Activated CD8-positive, alpha-beta memory T cell treated with anti-CD3 and anti-CD28 coated beads for 1 hour (primary cell): Measurements from ENCODE around the gene SWAP70.

Source experiments
- DNase-seq, 2 donors: peaks; one replicate each; pipeline ENCODE4 v3.0.0-alpha.2; 2020; ENCODE audit warnings: low read depth in 1 of 2; ENCODE audit errors: extremely low read depth in 1 of 2

SWAP70 gene

DNA sequence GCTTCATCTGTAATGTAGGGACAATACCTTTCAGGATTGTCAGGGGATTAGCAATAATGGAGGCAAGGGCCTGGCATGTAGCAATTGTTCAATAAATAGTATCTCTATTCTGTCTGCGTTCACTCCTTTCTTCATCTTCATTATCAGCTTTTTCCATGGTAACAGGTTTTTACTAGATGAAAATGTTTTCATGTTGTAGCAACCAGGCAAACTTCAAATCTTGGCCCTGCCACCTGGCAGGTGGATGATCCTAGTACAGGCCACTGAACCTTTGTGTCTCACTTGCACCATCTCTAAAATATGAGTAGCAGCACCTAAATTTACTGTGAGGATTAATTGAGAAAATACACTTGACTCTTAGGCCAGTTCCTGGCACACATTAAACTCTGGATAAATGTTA, 83.4 kb downstream of the SWAP70 start:
- no peak for DNase-seq

DNA sequence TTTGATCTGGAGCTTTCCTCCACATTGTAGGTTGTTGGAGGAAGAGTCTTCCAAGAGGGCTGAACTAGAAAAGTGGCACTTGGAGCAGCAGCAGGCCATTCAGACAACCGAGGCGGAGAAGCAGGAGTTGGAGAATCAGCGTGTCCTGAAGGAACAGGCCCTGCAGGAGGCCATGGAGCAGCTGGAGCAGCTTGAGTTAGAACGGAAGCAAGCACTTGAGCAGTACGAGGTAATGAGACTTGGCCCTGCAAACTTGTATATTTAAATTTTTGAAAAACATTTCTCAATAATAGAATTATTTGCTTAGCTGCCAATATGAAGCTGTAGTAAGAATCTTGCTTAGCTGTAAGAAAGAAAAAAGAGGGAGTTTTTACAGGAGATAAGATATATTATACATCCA, 84.0 kb downstream of the SWAP70 start:
- DNase-seq: no peak

DNA sequence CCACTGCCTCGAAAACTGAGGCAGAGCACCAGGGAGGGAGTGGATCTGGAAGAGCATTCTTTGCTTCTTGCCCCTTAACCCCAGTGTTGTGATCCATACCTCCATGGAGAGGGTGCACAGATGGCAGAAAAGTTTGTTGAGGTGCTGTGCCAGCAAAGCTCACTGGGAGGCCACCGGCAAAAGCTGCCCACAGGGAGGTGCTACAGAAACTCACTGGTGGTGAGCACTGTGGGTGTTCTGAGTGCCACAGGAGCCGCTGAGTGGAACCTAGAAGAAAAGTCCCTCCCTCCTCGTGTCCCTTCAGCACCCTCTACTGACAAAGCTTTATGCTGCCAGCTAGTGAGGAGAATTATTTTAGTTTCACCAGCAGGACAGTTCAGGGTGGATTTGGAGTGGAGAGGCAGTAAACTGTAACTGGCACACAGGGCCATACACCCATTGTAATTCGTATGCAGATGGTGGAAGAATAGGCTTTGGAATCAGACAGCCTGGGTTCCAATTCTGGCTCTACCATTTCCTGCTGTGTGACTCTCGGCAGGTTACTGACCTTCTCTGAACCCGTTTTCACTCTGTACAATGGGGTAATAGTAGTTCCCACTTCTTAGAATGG, 84.6 kb downstream of the SWAP70 start:
- DNase-seq: no peak

DNA sequence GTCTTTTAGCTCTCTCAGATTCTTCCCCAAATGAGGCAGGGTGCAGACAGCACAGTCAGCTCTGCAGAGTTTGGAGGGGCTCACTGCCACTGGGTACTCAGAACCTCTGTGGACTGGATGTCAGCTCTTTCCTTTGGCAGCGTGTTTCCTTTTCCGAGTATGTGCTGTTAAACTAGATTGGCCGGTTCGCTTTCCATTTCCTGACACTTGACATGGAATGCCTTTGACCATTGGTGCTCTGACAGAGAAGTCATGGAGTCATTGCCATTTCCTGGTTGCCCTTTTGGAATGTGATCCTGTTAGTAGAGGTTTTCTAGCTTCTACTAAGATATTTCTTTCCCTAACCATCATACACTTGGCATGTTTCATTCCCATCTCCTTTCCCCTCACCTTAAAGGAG, 86.7 kb downstream of the SWAP70 start:
- no peak for DNase-seq

DNA sequence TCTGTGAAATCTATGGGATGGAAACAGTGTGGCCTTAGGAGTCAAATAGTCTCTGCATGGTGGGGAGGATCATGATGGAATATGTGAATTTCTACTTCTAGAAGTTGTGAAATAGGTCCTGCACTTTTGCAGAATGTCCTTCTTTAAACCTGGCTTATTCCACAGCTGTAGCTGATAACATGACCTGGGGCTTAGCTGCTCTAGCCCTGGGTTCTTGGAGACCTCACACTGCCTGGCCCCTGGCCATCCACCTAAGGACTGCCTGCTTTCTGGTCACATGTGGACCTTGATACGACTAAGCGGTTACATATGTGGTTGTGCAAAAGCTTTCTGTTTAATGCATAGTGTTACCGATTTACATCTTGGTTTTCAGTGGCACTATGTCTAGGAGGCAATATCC, 88.2 kb downstream of the SWAP70 start:
- no peak for DNase-seq

DNA sequence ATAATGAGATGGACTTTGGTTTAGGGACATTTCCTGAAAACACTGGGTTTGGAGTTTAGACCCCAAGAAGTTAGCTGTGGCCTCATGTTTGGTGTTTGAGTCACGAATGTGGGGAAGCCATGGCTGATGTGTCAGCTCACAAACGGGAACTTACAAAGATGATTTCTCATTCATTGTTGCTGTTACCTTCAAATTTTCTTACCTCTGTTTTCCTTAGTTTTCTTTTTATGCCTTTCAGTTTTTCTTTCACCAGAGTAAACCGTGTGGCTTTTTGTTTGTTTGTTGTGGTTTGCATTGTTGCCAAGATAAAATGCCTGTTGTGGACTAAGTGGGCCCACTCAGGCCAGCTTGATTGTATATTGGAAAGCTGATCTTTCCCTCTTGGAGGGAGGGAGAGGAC, 89.1 kb downstream of the SWAP70 start:
- DNase-seq: no peak

DNA sequence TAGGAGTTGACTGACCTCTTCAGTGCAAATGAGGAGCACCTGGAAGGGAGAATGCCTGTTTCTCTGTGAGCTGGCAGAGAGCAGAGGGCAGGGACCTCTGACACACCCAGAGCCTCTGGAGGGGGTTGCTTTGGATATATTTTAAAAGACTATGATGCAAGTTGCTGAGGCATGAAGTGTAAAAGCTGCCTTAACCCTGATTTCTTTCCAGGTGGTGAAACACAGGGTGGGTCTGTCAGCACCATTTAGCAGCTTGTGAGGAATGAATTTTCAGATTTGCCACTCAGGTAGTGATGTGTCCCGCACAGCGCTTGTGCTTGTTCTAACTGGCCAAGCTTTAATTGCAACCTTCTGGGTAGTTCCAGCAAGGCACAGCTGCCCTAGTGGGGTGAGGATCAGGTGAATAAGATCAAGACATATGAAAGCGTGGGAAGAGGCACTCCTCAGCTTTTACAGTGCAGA, 90.2 kb downstream of the SWAP70 start:
- DNase-seq: no peak

DNA sequence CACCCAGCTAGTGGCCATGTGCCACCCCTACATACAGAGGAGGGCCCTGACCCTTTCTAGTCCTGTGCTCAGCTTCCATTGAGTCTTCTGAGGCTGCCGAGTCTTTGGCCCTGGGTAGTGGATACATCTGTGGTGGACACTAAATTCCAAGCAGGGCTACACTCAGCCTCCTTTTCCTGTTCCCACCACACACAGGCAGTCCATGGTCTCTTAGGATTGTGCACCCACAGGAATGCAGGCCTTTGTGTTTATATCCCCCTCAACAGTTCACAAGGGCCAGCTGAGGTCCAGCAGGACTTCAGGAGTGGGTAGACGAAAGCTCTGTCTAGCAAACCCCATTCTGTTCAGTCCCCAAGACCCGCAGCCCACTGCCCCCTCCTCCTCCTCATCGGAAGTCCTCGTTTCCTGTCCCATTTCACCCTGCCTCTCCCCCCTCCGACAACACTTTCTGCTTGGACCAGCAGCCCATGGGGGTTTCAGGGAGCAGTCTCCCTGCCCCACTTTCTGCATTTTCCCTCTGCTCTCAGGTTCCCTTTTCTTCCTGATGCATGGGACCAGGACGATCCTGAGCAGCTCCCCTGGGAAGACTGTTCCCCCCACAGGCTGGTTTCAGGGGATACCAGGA, 91.8 kb downstream of the SWAP70 start:
- DNase-seq: no peak

DNA sequence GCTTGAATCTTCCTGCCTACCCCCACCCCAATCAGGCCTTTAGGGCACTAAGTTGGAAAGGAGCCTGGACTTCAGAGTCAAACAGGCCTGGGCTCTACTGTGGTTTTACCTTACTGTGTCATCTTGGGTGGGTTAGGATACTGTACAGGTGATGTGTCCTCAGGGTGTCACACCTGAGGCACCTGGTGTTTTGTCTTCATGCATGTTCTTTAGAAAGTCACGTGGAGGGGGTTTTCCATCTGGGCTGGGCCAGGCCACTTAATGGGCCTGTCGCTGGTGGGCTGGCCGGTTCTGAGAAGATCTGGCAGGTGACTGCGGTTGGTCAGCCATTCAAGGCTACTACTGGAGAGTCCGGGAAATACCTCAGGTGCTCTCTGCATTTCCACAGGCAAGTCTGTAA, 92.6 kb downstream of the SWAP70 start:
- no peak for DNase-seq

DNA sequence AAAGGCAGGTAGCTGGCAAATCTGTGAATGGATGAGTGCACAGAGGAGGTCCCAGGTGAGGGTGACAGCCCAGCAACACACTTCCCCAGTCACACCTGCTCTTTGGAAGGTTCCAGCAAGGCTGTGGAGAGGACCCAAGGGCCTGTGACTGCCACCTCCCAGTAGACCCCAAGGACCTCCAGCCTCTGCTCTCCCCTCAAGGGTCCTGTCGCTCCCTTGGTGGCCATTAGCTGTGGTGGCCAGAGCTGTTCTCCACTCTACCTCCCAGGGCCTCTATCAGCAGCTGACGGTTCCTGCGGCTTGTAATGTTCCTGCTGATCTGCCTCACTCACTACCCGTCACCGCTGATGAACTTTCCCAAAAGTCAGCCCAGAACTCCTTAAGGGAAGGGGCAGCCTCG, 93.0 kb downstream of the SWAP70 start:
- no peak for DNase-seq

DNA sequence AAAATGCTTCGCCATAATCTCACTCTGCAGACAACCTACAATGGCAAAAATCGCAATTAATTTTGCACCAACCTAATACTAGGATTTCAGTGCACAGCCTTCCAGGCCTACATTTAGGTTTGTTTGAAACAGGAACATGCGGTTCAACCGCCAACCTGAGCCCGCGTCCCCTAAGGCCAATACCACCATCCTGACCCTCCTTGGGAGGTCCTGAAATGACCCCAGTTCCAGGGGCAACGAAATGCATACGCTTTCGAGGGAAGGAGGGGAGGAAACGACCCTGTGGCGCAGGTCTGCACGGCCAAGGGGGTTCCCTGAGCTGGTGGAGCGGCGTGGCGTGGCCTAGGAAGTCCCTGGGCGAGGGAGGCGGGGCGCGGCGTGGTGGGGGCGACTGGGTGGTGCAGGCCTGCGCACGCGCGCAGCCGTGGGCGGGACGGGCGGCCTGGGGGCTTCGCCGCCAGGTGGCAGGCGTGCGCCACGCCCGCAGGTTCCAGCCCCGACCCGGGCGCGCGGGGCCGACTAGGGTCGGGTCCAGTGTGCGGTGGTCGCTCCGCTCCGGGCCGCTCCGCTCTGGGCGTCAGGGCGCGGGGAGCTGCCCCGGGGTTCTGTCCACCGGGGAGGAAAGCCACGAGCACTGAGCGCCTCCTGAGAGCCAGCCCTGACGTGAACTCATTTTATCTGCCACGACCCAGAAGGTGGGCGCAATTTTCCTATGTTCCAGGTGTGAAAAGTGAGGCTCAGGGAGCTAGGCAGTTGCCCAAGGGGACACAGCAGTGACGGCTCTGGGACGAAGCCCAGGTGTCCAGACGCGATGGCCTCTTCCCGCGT, 94.1 kb downstream of the SWAP70 start:
- peak; percentile 76 to 88 for DNase-seq

DNA sequence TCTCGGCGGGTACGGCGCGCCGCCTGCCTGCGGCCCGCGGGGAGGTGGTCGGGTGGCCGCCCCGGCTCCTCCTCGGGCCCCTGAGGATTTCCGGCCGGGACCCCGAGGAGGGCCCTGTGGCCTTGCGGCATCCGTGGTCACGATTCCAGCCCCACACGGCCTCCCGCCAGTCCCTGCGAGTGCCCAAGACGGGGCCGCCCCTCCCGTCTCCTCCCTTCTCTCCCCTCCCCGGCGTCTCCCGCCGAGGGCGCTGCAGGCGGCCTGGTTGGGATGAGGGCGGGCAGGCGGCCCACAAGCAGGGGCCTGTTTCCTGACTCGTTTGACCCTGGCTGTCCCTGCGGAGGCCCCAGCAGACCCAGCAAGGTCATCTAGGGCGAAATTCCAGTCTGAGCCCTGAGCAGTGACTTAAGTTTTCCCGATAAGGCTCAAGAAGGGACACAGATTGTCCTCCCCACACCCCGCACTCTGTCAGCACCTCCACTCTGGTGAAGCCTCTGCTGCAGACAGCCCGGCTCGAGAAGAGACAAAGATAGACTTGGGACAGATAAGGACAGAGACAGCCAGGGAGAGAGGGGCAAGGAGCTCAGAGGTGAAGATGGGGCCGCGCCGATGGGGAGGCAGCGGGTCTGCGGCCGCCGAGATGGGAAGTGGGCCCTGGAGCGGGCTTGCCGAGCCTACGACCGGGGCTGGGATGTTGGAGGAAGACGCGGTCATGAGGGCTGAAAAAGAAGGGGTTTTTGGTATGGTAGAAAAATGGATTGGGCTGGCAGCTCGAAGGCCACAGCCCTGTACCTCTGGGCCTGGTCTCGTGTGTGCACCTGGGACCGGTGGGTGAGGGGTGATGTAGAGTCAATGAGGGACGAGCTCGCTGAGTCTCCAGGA, 95.0 kb downstream of the SWAP70 start:
- peak in 1 of 2 donors; percentile 31 for DNase-seq

DNA sequence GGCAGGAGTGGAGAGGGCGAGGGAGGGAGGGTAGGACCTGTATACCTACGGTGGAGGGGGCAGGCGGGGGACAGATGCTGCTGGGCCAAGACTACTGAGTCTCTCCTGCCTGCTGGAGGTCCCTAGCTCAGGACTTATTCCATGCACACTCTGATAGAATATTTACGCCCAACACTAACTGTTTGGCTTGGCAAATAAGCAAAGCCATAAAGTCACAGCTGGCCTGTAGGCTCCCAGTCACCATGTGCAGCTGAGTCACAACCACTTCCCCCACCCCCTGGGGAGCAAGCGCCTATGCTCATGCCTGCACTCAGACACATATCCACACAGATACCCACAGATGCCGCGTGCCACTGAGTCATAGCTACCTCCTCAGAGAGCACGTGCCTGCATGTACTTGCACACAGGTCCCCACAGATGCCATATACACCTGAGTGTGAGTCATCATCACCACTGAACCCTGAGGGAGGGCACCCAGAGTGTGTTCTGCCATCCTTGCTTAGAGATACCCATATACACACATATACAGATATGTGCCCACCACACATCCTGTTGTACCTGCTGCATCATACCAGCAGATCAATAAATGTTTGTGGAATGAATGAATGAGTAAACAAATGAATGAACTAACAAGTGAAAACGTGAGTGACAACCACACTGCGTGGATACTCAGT, 95.8 kb downstream of the SWAP70 start:
- peak; percentile 53 to 72 for DNase-seq

DNA sequence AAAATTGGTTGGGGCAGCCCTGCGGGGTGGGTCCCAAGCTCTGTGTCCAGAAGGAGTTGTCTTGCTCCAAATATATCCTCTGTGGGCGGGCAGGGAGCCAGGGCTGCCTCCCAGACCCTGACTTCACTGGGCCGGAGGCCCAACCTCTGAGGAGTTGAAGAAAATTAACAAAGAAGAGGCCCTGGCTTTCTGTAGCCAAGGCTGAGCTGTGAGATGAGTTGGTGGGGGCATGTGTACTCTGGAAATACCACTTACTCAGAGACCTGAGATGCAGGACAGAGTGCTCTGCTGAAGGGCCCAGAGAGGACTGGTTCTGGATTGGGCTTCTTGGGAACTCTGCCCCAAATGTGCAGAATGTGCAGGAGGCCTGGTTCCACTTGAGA, 96.3 kb downstream of the SWAP70 start:
- DNase-seq: no peak

DNA sequence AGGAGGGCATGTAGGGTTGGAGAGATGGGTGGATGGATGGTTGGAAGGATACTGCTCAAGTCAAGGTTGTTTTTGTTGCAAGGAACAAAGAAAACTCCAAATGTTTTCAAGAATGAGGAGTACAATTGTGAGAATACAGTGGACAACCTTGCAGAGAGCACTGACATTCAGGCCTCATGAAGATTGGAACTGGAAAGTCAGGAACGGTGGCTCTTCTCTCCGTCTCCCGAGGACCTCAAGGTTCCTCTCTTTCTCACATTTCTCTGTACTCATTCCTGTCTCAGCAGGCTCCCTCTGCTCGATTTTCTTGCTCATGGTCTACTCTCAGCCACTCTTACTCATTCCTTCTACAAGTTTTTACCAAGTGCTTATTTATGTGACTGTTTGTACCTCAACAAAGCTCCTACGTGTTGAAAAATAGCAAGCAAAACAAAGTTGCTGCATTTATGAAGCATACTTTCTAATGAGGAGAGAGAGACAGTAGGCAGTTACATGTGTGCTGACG, 97.6 kb downstream of the SWAP70 start:
- no peak for DNase-seq

DNA sequence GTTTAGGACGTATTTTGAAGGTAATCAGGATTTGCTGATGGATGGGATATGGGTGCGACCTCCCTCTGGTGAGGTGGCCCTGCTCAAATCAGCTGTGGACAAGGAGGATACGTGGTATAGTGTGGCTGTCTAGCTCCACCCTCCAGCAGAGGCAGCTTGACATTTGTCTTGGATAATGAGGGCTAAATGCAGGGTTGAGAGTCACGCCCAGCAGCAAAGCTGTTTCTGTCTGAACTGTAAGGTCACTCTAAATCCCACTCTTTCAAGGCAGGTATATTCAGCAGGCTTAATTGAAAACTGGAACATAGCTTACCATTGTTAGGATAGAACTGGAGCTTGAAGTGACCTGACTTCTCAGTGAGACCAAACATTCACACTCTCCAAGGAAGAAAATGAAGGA, 98.7 kb downstream of the SWAP70 start:
- no peak for DNase-seq

DNA sequence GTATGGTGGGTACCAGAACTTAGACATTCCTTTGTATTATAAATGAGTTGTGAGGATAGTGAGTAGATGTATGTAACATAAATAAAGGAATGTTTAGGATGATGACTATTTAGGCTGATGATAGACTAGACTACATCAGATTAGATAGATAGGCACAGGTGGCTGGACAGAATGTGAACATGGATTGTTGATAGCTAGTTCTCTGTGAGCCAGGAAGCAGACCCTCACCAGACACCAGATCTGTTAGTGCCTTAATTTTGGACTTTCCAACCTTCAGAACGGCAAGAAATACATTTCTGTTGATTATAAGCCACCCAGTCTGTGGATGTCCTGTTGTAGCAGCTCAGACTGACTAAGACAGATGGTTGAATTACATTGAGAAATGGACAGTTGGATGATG, 99.4 kb downstream of the SWAP70 start:
- DNase-seq: no peak

DNA sequence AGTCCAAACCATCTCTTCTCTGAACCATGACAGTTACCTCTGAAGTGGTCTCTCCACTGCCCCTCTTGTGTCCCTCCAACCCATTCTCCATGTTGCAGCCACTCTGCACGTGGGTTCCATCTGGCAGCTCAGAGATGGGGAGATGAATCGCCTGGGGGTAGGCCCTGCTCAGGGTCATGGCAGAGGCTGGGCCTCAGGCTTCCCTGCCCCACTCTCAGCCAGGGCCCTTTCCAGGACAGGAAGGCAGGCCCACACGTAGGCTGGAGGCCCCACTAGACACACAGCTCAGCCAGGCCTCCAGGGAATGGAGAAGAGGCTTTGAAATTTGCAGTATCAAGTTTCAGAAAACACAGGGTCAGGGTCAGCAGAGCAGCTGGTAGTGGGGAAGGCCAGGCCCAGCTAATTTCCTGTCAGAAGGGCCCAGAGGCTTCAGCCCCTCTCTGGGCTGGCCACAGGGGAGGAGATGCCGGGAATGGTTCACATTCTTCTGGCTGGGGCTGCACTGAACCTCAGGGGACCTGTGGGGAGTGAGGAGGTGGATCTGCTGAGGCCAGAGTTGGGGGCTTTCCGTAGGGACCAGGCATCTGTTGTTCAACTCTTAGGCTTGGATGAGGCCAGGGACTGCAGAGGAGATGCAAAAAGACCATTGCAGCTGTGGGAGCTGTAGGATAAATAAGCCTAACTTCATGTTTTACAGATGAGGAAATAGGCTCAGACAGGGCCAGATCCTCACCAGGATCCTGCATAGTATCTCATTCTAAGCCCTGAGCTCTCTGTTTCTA, 101.6 kb downstream of the SWAP70 start:
- DNase-seq: no peak

DNA sequence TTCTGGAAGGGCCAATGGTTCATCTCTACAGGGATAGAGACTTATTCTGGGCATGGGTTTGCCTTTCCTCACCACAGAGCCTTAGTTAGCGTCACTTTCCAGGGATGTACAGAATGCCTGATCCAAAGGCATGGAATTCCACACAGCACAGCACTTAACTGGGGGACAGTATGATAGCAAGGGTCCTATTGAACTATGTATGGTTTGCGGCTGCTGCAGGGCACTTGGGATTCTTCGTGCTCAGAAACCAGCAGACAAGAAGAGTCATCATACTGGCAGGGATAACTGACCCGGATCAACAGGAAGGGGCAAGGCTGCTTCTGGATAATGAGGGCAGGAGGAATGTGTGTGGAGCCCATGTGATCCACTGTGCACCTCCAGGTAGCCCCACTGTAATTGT, 105.7 kb downstream of the SWAP70 start:
- DNase-seq: no peak

DNA sequence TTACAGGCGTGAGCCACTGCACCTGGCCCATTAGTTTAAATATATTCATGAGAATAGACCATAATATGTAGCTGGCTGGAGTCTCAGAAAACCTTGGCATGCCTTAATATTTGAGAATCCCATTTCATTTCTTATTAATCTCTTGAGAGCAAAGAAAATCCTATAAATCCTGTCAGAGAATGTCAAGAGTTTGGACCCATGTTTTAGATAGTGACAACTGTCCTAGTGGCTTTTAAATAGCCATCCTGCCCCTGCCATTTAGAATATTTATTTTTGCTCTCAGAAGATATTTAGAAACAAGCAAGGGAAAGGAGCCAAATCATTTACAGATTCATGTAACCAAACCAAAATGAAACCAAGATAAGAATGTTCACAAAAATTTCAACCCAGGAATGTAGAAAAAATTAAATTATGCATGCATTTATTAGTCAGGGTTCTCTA, 107.2 kb downstream of the SWAP70 start:
- no peak for DNase-seq
